Fibroblast of pulmonary artery (primary cell): ENCODE data around the gene TOP1.
A peak's percentile ranks its signal among the peaks of the same experiment; 100 is the strongest.

Experiments used
- DNase-seq: peaks from one replicate; pipeline ENCODE4 v3.0.0-alpha.2; 2010; ENCODE audit warnings: low read depth
- H3K4me3 ChIP-seq: replicated peaks from 2 replicates; pipeline ENCODE4 v1.5.1; 2011; ENCODE audit warnings: low read depth, mild to moderate bottlenecking, control low read depth, low read length, moderate library complexity
- TF ChIP-seq, protein P1 (sequence below): IDR thresholded peaks from 2 replicates; pipeline ENCODE4 v1.5.1; 2011; ENCODE audit warnings: mild to moderate bottlenecking, control low read depth, low read length, inconsistent platforms; ENCODE audit errors: missing control alignments

The TOP1 gene

GRCh38 chr20:41139227-41140093 lies 110.8 kb downstream of the TOP1 start:
- TF ChIP-seq, protein P1, sequence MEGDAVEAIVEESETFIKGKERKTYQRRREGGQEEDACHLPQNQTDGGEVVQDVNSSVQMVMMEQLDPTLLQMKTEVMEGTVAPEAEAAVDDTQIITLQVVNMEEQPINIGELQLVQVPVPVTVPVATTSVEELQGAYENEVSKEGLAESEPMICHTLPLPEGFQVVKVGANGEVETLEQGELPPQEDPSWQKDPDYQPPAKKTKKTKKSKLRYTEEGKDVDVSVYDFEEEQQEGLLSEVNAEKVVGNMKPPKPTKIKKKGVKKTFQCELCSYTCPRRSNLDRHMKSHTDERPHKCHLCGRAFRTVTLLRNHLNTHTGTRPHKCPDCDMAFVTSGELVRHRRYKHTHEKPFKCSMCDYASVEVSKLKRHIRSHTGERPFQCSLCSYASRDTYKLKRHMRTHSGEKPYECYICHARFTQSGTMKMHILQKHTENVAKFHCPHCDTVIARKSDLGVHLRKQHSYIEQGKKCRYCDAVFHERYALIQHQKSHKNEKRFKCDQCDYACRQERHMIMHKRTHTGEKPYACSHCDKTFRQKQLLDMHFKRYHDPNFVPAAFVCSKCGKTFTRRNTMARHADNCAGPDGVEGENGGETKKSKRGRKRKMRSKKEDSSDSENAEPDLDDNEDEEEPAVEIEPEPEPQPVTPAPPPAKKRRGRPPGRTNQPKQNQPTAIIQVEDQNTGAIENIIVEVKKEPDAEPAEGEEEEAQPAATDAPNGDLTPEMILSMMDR: no peak
- DNase-seq: no peak
- H3K4me3 ChIP-seq: peak overlapping the region; percentile 69

- no peak overlapping the region for H3K4me3 ChIP-seq
- TF ChIP-seq, protein P1: no peak
- DNase-seq: no peak
Measured at GRCh38 chr20:41140226-41141133, 111.9 kb downstream of the TOP1 start.

- TF ChIP-seq, protein P1: no peak
- DNase-seq: peak; percentile 45
- H3K4me3 ChIP-seq: no peak overlapping the region
Measured at GRCh38 chr20:41141153-41141815, 112.7 kb downstream of the TOP1 start.

DNA sequence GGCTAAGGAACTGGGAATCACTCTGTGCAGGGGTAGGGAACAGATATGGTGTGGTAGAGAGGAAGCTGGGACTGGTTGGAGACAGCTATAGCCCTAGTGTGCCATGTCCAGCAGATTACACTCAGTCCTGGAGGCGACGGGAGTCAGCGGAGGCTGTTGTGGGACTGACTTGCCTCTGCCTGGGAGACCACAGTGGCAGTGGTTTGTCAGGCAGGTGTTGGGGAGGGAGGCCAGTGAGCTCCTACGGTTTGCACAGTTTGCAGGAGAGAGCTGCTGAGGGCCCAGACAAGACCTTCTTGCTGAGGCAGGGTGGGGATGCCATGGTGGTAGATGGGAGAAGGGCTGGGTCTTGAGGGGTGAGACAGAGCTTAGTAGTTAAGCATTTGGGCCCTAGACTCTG lies 113.6 kb downstream of the TOP1 start:
- H3K4me3 ChIP-seq: no peak overlapping the region
- no peak for DNase-seq

GRCh38 chr20:41142919-41143318 lies 114.3 kb downstream of the TOP1 start:
- TF ChIP-seq, protein P1: no peak
- H3K4me3 ChIP-seq: no peak overlapping the region
- DNase-seq: no peak

More for the DNA sequence above, 113.6 kb downstream of the TOP1 start:
- TF ChIP-seq, protein P1: no peak

- TF ChIP-seq, protein P1: no peak
- H3K4me3 ChIP-seq: no peak overlapping the region
- DNase-seq: no peak
Measured at GRCh38 chr20:41143354-41143753, 114.7 kb downstream of the TOP1 start.
